RPMI8226 (cell line): ENCODE data around the gene C14orf180.

Experiments used
- DNase-seq: peaks from one replicate; pipeline ENCODE4 v3.0.0-alpha.2; 2015

C14orf180 gene

GRCh38 chr14:104595911-104596450 lies 16.4 kb downstream of the C14orf180 start:
- DNase-seq: no peak

- DNase-seq: no peak
Measured at GRCh38 chr14:104596451-104596918, 16.9 kb downstream of the C14orf180 start.

GRCh38 chr14:104596927-104597351 lies 17.4 kb downstream of the C14orf180 start:
- no peak for DNase-seq

- DNase-seq: no peak
Measured at GRCh38 chr14:104597576-104597975, 18.0 kb downstream of the C14orf180 start.

- peak; percentile 62 for DNase-seq
Measured at GRCh38 chr14:104598039-104598909, 18.7 kb downstream of the C14orf180 start.

GRCh38 chr14:104598910-104599273 lies 19.3 kb downstream of the C14orf180 start:
- DNase-seq: no peak

GRCh38 chr14:104599446-104599845 lies 19.9 kb downstream of the C14orf180 start:
- DNase-seq: no peak

- DNase-seq: peak; percentile 73
Measured at GRCh38 chr14:104600141-104600643, 20.6 kb downstream of the C14orf180 start.

GRCh38 chr14:104600805-104601204 lies 21.2 kb downstream of the C14orf180 start:
- no peak for DNase-seq

GRCh38 chr14:104601786-104602185 lies 22.2 kb downstream of the C14orf180 start:
- no peak for DNase-seq

GRCh38 chr14:104602315-104602932 lies 22.9 kb downstream of the C14orf180 start:
- no peak for DNase-seq

GRCh38 chr14:104602933-104603325 lies 23.4 kb downstream of the C14orf180 start:
- no peak for DNase-seq

- no peak for DNase-seq
Measured at GRCh38 chr14:104603711-104604401, 24.3 kb downstream of the C14orf180 start.

GRCh38 chr14:104604458-104605449 lies 25.2 kb downstream of the C14orf180 start, which contains the start of gene TMEM179:
TSS of gene TMEM179 (minus strand) at chr14:104604772. CDS start at chr14:104604741, 31 bp downstream.
- peak; percentile 60 for DNase-seq

GRCh38 chr14:104609666-104610065 lies 30.1 kb downstream of the C14orf180 start:
- no peak for DNase-seq

GRCh38 chr14:104610749-104611310 lies 31.3 kb downstream of the C14orf180 start:
- no peak for DNase-seq

GRCh38 chr14:104611881-104612280 lies 32.3 kb downstream of the C14orf180 start:
- DNase-seq: no peak

GRCh38 chr14:104614126-104614812 lies 34.7 kb downstream of the C14orf180 start:
- DNase-seq: no peak

- no peak for DNase-seq
Measured at GRCh38 chr14:104624939-104625338, 45.4 kb downstream of the C14orf180 start.

GRCh38 chr14:104632781-104633180 lies 53.2 kb downstream of the C14orf180 start:
- DNase-seq: no peak
